Subcutaneous adipose tissue (tissue), 4 donors: ENCODE results near the gene CALB2. TPM values are rescaled to one million over a fixed set of nuclear protein-coding genes. Genes with fewer than 3 reads are reported as not detected.

Source experiments
- total RNA-seq, 4 donors: library from RNA; depleted of rRNA; stranded (reverse); fragments of >200 nt; gene quantifications; one replicate each; pipeline ENCODE4 v1.1.0, GENCODE V29; 2016
- TF ChIP-seq, protein P1 (sequence below): fragments of 450-650 bp; IDR thresholded peaks from one replicate; pipeline ENCODE4 v1.5.1; 2016; ENCODE audit warnings: low read depth, mild to moderate bottlenecking, control low read depth, antibody characterized with exemption, moderate library complexity

The CALB2 gene
- total RNA-seq, 4 donors from 2014 or later: 58.5 to 297 (median 87.3) TPM

DNA sequence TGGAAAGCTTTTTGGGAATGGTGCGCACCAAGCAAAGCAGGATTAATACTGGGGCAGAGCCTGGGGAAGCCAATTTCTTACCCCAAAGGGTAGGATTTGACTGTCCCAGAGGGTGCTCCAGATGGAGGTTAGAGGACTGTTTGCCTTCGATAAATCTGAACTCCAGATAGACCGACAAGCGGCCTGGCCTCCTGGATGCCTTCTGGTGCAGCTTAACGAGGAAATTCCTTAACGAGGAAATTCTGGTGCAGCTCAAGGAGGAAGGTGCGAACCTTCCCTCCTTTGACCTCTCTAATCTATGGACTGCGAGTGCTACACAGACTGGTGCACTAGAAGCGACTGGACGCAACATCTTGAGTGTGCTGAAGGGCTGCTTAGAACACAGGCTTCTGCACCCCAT, 6.5 kb downstream of the CALB2 start:
- TF ChIP-seq, protein P1, sequence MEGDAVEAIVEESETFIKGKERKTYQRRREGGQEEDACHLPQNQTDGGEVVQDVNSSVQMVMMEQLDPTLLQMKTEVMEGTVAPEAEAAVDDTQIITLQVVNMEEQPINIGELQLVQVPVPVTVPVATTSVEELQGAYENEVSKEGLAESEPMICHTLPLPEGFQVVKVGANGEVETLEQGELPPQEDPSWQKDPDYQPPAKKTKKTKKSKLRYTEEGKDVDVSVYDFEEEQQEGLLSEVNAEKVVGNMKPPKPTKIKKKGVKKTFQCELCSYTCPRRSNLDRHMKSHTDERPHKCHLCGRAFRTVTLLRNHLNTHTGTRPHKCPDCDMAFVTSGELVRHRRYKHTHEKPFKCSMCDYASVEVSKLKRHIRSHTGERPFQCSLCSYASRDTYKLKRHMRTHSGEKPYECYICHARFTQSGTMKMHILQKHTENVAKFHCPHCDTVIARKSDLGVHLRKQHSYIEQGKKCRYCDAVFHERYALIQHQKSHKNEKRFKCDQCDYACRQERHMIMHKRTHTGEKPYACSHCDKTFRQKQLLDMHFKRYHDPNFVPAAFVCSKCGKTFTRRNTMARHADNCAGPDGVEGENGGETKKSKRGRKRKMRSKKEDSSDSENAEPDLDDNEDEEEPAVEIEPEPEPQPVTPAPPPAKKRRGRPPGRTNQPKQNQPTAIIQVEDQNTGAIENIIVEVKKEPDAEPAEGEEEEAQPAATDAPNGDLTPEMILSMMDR: no peak

DNA sequence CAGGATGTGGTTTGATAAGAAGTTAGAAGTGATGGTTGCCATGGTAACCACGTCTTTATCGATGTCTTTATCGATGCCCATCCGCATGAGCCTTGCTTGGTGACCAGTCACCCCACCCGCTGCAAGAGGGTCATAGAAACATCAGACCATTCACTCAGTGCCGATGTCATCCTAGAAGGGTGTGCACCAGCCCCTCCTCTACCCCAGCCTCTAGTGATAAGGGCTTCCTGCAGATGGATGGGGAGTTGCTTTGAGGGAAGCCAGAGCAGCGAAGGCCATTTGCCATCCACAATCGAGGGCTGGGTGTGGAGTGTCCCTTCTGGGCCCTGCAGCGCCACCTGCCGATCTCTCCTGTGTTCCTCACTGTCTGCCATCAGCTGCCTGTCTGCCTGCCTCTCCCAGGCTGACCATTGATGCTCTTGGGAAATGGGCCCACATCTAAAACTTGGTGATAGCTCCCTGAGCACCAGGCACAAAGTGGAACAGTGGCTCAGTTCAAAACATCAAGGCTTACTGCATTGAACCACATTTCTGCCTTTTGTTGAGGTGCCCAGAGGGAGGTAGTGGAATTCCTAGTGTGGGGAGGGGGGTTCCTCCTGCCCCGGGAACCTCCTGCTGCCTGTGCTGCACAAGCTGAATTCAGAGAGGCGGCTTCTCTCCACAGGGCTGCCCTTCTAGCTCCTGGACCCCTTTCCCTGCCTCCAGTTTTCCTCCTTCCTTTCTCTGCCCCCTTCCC, 8.9 kb downstream of the CALB2 start:
- TF ChIP-seq, protein P1: no peak

DNA sequence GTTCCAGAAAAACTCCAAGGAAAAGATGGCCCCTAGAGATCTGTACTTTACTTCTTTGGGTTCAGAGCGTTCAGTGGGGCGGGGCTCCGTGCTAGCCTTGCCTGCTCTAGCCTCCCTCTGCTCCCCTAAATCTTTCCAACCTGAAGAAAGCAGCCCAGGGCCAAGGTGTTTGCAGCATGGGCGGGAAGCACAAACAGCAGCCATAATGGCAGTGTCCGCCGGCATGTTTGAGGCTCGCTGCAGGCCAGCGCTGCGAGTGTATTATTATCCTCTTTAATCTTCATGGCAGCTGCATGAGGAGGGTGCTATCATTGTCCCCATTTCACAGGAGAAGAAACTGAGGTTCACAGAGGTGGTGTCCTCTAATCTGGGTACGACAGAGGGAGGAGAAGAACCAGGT, 10.4 kb downstream of the CALB2 start:
- TF ChIP-seq, protein P1: no peak

DNA sequence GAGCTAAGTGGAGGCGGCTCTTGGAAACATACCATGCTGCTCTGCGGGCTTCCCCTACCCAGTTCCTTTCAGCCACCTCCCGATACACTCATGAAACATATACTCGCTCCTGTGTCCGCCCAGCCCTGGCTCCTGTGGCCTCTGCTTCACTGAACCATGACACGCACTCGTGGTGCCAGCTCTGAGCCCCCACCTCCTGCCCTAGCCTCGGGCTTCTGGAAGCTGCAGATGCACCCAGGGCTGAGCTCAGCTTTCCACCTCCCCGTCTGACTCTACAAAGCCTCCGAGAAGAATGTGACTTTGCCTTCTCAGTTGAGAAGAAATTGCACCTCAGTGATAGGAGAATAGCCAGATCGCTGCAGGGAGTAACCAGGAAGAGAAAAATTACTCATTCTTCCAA, 11.0 kb downstream of the CALB2 start:
- TF ChIP-seq, protein P1: no peak

DNA sequence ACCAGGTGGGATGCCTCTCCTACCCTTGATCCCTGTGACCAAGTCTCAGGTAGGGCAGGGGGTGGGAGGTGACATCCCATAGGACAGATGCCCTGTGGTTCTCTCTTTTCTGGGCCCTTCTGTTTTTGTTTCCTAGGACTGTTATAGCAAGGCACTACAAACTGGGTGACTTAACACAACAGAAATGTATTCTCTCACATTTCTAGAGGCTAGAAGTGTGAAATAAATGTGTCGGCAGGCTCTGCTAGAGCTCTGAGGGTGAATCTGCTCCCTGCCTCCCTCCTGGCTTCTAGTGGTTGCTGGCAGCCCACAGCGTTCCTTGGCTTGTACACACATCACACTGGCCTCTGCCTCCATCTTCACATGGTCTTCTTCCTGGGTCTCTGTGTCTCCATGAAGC, 12.7 kb downstream of the CALB2 start:
- TF ChIP-seq, protein P1: no peak

DNA sequence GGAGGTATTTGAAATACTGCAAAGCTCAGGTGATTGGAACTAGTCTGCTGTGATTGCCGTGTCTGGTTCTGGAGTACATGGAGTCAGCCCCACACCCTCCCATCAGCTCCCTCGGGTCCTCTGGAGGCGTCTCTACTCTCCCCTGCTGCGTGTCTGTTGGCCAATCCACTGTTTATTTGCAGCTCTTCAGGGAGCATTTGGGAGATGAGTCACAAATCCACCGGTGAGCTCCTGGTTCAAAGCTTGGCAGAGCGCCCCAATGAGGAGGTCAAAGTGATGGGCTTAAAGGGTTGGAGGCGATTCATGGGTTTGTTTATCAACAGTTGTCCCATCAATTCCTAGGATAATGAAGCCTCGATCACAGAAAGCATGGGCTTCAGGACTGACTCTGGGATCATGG, 14.6 kb downstream of the CALB2 start:
- TF ChIP-seq, protein P1: no peak

- TF ChIP-seq, protein P1: no peak
Measured at GRCh38 chr16:71376465-71377157, 18.1 kb downstream of the CALB2 start.
